Body of pancreas (tissue), 4 donors: ENCODE results near the gene LRRC3C. TPM values are rescaled to one million over a fixed set of nuclear protein-coding genes. Genes with fewer than 3 reads are reported as not detected.
A peak's percentile ranks its signal among the peaks of the same experiment; 100 is the strongest.

Experiments used
- ATAC-seq: fragments of 150-250 bp; one replicate; pipeline ENCODE4 v1.9.1; 2016
- DNase-seq, 4 donors: peaks; one replicate each; pipeline ENCODE4 v3.0.0-alpha.2; 2019
- H3K27ac ChIP-seq, 4 donors: fragments of 200-600 bp; sonication (generic); 1 replicate in 3 of 4; 2 replicates in 1 of 4; pipeline versions ENCODE4 v1.5.1 to v1.6.1; 2016 to 2019; ENCODE audit warnings: mild to moderate bottlenecking in 1 of 4, mixed read lengths in 1 of 4, moderate library complexity in 1 of 4
- H3K27me3 ChIP-seq, 2 donors: fragments of 200-600 bp; sonication (generic); one replicate each; pipeline ENCODE4 v1.6.0; 2016; ENCODE audit warnings: mild to moderate bottlenecking in 1 of 2
- H3K36me3 ChIP-seq, 2 donors: fragments of 200-600 bp; sonication (generic); replicated peaks in 1 of 2; 2 replicates each; pipeline ENCODE4 v1.5.1; 2016; ENCODE audit warnings: low read depth in 2 of 2; ENCODE audit not compliant: insufficient read depth in 1 of 2
- H3K4me1 ChIP-seq: fragments of 200-600 bp; sonication (generic); one replicate; pipeline ENCODE4 v1.6.0; 2016
- H3K4me3 ChIP-seq, 2 donors: fragments of 200-600 bp; sonication (generic); 1 replicate in 1 of 2; 2 replicates in 1 of 2; pipeline ENCODE4 v1.5.1; 2016 to 2019
- H3K9me3 ChIP-seq, 3 donors: fragments of 200-600 bp; sonication (generic); 1 replicate in 2 of 3; 2 replicates in 1 of 3; pipeline ENCODE4 v1.5.1; 2016
- CTCF ChIP-seq, 7 experiments: fragments of 450-650 bp in 4 of 7; fragments of 200-600 bp in 3 of 7; sonication (generic) in 3 of 7; IDR thresholded peaks; one replicate each; pipeline ENCODE4 v1.5.1; 2016 to 2019; ENCODE audit warnings: antibody characterized with exemption in 7 of 7
- POLR2A ChIP-seq, 3 donors: fragments of 450-650 bp; IDR thresholded peaks; one replicate each; pipeline ENCODE4 v1.6.1; 2016; ENCODE audit warnings: antibody characterized with exemption in 3 of 3, mild to moderate bottlenecking in 2 of 3
- WGBS, 2 donors: methylation state at CpG; one replicate each; pipeline ENCODE4 v1.1.5; 2017; 5-methylcytosine and 5-hydroxymethylcytosine counted together
- intact Hi-C: fragments of 100-400 bp; cut with DNase I; formaldehyde crosslinking; loops from one replicate; pipeline ENCODE4 v1.15.1; 2023
- total RNA-seq, 2 donors: library from RNA; depleted of rRNA; stranded (reverse); fragments of >200 nt; gene quantifications; one replicate each; pipeline ENCODE4 v1.1.0, GENCODE V29; 2016

The LRRC3C gene
- total RNA-seq, 2 donors from 2014 or later = not detected

GRCh38 chr17:39966771-39967170, 39.2 kb downstream of the LRRC3C start:
- peak overlapping the region in 1 of 4 donors; percentile 23 for H3K27ac ChIP-seq
- no peak for DNase-seq
- intact Hi-C loops = no loop called here
- no peak for TF ChIP-seq POLR2A (IDR thresholded peaks at IDR 0.05)
- no peak for TF ChIP-seq CTCF (IDR thresholded peaks at IDR 0.05)
- 63 to 72% methylated on average over 6 of the region's 6 CpGs for WGBS, 2 donors
- ATAC-seq = no peak
- no peaks in the 10 kb centered on the region for H3K36me3 ChIP-seq
- H3K27me3 ChIP-seq = no peaks in the 10 kb centered on the region
- H3K4me1 ChIP-seq = no peaks in the 10 kb centered on the region
- H3K4me3 ChIP-seq = no peak overlapping the region
- no peaks in the 10 kb centered on the region for H3K9me3 ChIP-seq

GRCh38 chr17:39968761-39969160, 41.2 kb downstream of the LRRC3C start:
- no peaks in the 10 kb centered on the region for H3K9me3 ChIP-seq
- 53 to 67% methylated on average over 2 of the region's 2 CpGs for WGBS, 2 donors
- no peak overlapping the region for H3K4me3 ChIP-seq
- DNase-seq (no peak), ATAC-seq (no peak)
- TF ChIP-seq POLR2A (IDR thresholded peaks at IDR 0.05) = no peak
- no peak for TF ChIP-seq CTCF (IDR thresholded peaks at IDR 0.05)
- H3K27me3 ChIP-seq = no peaks in the 10 kb centered on the region
- no peaks in the 10 kb centered on the region for H3K36me3 ChIP-seq
- no peaks in the 10 kb centered on the region for H3K4me1 ChIP-seq
- no peak overlapping the region for H3K27ac ChIP-seq
- intact Hi-C loops = no loop called here

- DNase-seq (peak in 1 of 4 donors; percentile 37), ATAC-seq (no peak)
- no peaks in the 10 kb centered on the region for H3K4me1 ChIP-seq
- no peaks in the 10 kb centered on the region for H3K27me3 ChIP-seq
- no peak overlapping the region for H3K4me3 ChIP-seq
- 74% methylated on average over 6 of the region's 6 CpGs for WGBS, 2 donors
- H3K36me3 ChIP-seq = no peaks in the 10 kb centered on the region
- no peak overlapping the region for H3K27ac ChIP-seq
- TF ChIP-seq POLR2A (IDR thresholded peaks at IDR 0.05) (no peak), CTCF (IDR thresholded peaks at IDR 0.05) (no peak)
- intact Hi-C loops = no loop called here
- no peaks in the 10 kb centered on the region for H3K9me3 ChIP-seq
Observed at GRCh38 chr17:39969375-39969774, 41.8 kb downstream of the LRRC3C start.

- Histone ChIP-seq H3K36me3 (no peaks in the 10 kb centered on the region), H3K4me3 (no peak overlapping the region), H3K27me3 (no peaks in the 10 kb centered on the region), H3K9me3 (no peaks in the 10 kb centered on the region), H3K4me1 (no peaks in the 10 kb centered on the region), H3K27ac (no peak overlapping the region)
- DNase-seq = no peak
- no peak for ATAC-seq
- intact Hi-C loops = no loop called here
- 55 to 58% methylated on average over 7 of the region's 7 CpGs for WGBS, 2 donors
- TF ChIP-seq CTCF (IDR thresholded peaks at IDR 0.05) (no peak), POLR2A (IDR thresholded peaks at IDR 0.05) (no peak)
Observed at GRCh38 chr17:39970157-39970692, 42.7 kb downstream of the LRRC3C start.

GRCh38 chr17:39971076-39971603, 43.6 kb downstream of the LRRC3C start:
- DNase-seq (no peak), ATAC-seq (no peak)
- Histone ChIP-seq H3K36me3 (no peaks in the 10 kb centered on the region), H3K27me3 (no peaks in the 10 kb centered on the region), H3K4me1 (no peaks in the 10 kb centered on the region), H3K27ac (no peak overlapping the region), H3K9me3 (no peaks in the 10 kb centered on the region), H3K4me3 (no peak overlapping the region)
- intact Hi-C loops = no loop called here
- no peak for TF ChIP-seq CTCF (IDR thresholded peaks at IDR 0.05)
- no peak for TF ChIP-seq POLR2A (IDR thresholded peaks at IDR 0.05)
- WGBS, 2 donors = 69 to 78% methylated on average over 4 of the region's 4 CpGs
